WTC11 (cell line): ENCODE measurements around the gene CENPS. TPM values are rescaled to one million over a fixed set of nuclear protein-coding genes. Genes with fewer than 3 reads are reported as not detected.

Experiments
- ATAC-seq: fragments of 200-7000 bp; cut with Tn5 transposase; 2 replicates; pipeline ENCODE4 v1.10.0; 2021; ENCODE audit warnings: mild to moderate bottlenecking, moderate library complexity
- CTCF ChIA-PET: fragments of 300-600 bp; sonication (Branson Sonifier 250); formaldehyde crosslinking; loops from one replicate; lab custom pipeline; 2021; ENCODE audit warnings: antibody characterized with exemption; lab: Charles Lee
- POLR2A ChIA-PET: fragments of 350-600 bp; sonication (Branson Sonifier 250); formaldehyde crosslinking; loops from one replicate; lab custom pipeline; 2021; ENCODE audit warnings: antibody characterized with exemption; lab: Charles Lee
- DNase-seq: peaks from one replicate; pipeline ENCODE4 v3.0.0; 2021; ENCODE audit warnings: low spot score
- H3K27ac Mint-ChIP-seq: 2 replicates; pipeline ENCODE4 v1.8.0; 2021; ENCODE audit warnings: mixed read lengths
- H3K27me3 Mint-ChIP-seq: 2 replicates; pipeline ENCODE4 v1.8.0; 2021; ENCODE audit warnings: low read depth, mild to moderate bottlenecking, moderate library complexity, mixed read lengths
- H3K36me3 Mint-ChIP-seq: 2 replicates; pipeline ENCODE4 v1.8.0; 2021; ENCODE audit warnings: mixed read lengths
- H3K4me1 Mint-ChIP-seq: 2 replicates; pipeline ENCODE4 v1.8.0; 2022; ENCODE audit warnings: mixed read lengths
- H3K4me3 Mint-ChIP-seq: 2 replicates; pipeline ENCODE4 v1.8.0; 2021; ENCODE audit warnings: mild to moderate bottlenecking, moderate library complexity, mixed read lengths
- H3K9me3 Mint-ChIP-seq: 2 replicates; pipeline ENCODE4 v1.8.0; 2021; ENCODE audit warnings: mixed read lengths
- ATF6 ChIP-seq: sonication (generic); formaldehyde crosslinking; IDR thresholded peaks from 2 replicates; pipeline ENCODE4 v1.8.1; 2023; ENCODE audit warnings: mild to moderate bottlenecking, missing genetic modification reagents
- CREB1 ChIP-seq: sonication (generic); formaldehyde crosslinking; IDR thresholded peaks from 2 replicates; pipeline ENCODE4 v1.8.0; 2023; ENCODE audit warnings: mild to moderate bottlenecking, missing genetic modification reagents
- ESRRA ChIP-seq: sonication (generic); formaldehyde crosslinking; IDR thresholded peaks from 2 replicates; pipeline ENCODE4 v1.8.1; 2022; ENCODE audit warnings: mild to moderate bottlenecking, missing genetic modification reagents, borderline replicate concordance
- FOXJ3 ChIP-seq: sonication (generic); formaldehyde crosslinking; IDR thresholded peaks from 2 replicates; pipeline ENCODE4 v1.9.0; 2021; ENCODE audit warnings: missing genetic modification reagents, mild to moderate bottlenecking, borderline replicate concordance
- GTF2I ChIP-seq: fragments of 250-450 bp; sonication (Bioruptor Pico); conservative IDR thresholded peaks from 2 replicates; pipeline ENCODE4 v1.4.0; 2021; ENCODE audit warnings: mild to moderate bottlenecking
- HMGXB4 ChIP-seq: sonication (generic); formaldehyde crosslinking; IDR thresholded peaks from 2 replicates; pipeline ENCODE4 v1.8.1; 2023; ENCODE audit warnings: mild to moderate bottlenecking, moderate library complexity, missing genetic modification reagents
- JAZF1 ChIP-seq: fragments of 250-450 bp; sonication (Bioruptor Pico); IDR thresholded peaks from 2 replicates; pipeline ENCODE4 v1.9.0; 2021; ENCODE audit warnings: moderate library complexity, mild to moderate bottlenecking, inconsistent platforms
- KAT7 ChIP-seq: sonication (generic); formaldehyde crosslinking; IDR thresholded peaks from 2 replicates; pipeline ENCODE4 v1.8.1; 2023; ENCODE audit warnings: missing genetic modification reagents, mild to moderate bottlenecking, borderline replicate concordance
- MXD4 ChIP-seq: fragments of 250-450 bp; sonication (Bioruptor Pico); IDR thresholded peaks from 2 replicates; pipeline ENCODE4 v1.8.0; 2021; ENCODE audit warnings: mild to moderate bottlenecking, moderate library complexity, borderline replicate concordance
- NR1H2 ChIP-seq: sonication (generic); formaldehyde crosslinking; IDR thresholded peaks from 2 replicates; pipeline ENCODE4 v1.9.0; 2021; ENCODE audit warnings: mild to moderate bottlenecking, moderate library complexity, missing genetic modification reagents
- NR3C1 ChIP-seq: sonication (generic); formaldehyde crosslinking; conservative IDR thresholded peaks from 2 replicates; pipeline ENCODE4 v1.8.1; 2023; ENCODE audit warnings: low read depth, mild to moderate bottlenecking, missing genetic modification reagents
- PREB ChIP-seq: sonication (generic); formaldehyde crosslinking; IDR thresholded peaks from 2 replicates; pipeline ENCODE4 v1.8.1; 2022; ENCODE audit warnings: mild to moderate bottlenecking, missing genetic modification reagents, moderate library complexity, borderline replicate concordance
- TEAD1 ChIP-seq: sonication (generic); formaldehyde crosslinking; IDR thresholded peaks from 2 replicates; pipeline ENCODE4 v1.8.0; 2022; ENCODE audit warnings: mild to moderate bottlenecking, missing genetic modification reagents
- ZBTB43 ChIP-seq: sonication (generic); formaldehyde crosslinking; IDR thresholded peaks from 2 replicates; pipeline ENCODE4 v1.8.1; 2023; ENCODE audit warnings: mild to moderate bottlenecking, missing genetic modification reagents
- ZNF219 ChIP-seq: sonication (generic); formaldehyde crosslinking; IDR thresholded peaks from 2 replicates; pipeline ENCODE4 v1.8.0; 2023; ENCODE audit warnings: missing genetic modification reagents, mild to moderate bottlenecking, borderline replicate concordance
- ZNF232 ChIP-seq: sonication (generic); formaldehyde crosslinking; IDR thresholded peaks from 2 replicates; pipeline ENCODE4 v1.8.0; 2022; ENCODE audit warnings: mild to moderate bottlenecking, missing genetic modification reagents
- ZNF263 ChIP-seq: sonication (generic); formaldehyde crosslinking; IDR thresholded peaks from 2 replicates; pipeline ENCODE4 v1.8.1; 2022; ENCODE audit warnings: low read depth, mild to moderate bottlenecking, moderate library complexity, missing genetic modification reagents
- ZNF281 ChIP-seq: sonication (generic); formaldehyde crosslinking; IDR thresholded peaks from 2 replicates; pipeline ENCODE4 v1.8.0; 2023; ENCODE audit warnings: mild to moderate bottlenecking, missing genetic modification reagents
- ZNF396 ChIP-seq: fragments of 250-450 bp; sonication (Bioruptor Pico); IDR thresholded peaks from 2 replicates; pipeline ENCODE4 v1.8.0; 2021; ENCODE audit warnings: mild to moderate bottlenecking, moderate library complexity, borderline replicate concordance
- ZNF532 ChIP-seq: fragments of 250-450 bp; sonication (Bioruptor Pico); IDR thresholded peaks from 2 replicates; pipeline ENCODE4 v1.9.0; 2021; ENCODE audit warnings: mild to moderate bottlenecking, borderline replicate concordance
- total RNA-seq: library from RNA; stranded (reverse); gene quantifications from 3 replicates; pipeline ENCODE4 v1.2.3, GENCODE V29; 2021

Gene CENPS
- total RNA-seq, 1 experiment from 2014 or later, result 13.8 TPM

GRCh38 chr1:10424651-10425050 lies 5.6 kb upstream of the CENPS start:
- CTCF ChIA-PET, result interaction anchor here (1.1 to 1.4 kb wide), 2 partner anchors 9 to 25 kb away, joined by 3 to 4 read pairs; no protein-coding TSS in a partner anchor
- H3K4me1 Mint-ChIP-seq, result peaks cover 5% of the 10 kb centered on the region; the same call in 1 of the 2 replicates
- H3K9me3 Mint-ChIP-seq, result no peaks in the 10 kb centered on the region
- H3K36me3 Mint-ChIP-seq, result peaks cover 17% of the 10 kb centered on the region
- no peak for ATAC-seq
- no peak overlapping the region for H3K4me3 Mint-ChIP-seq
- POLR2A ChIA-PET, result no interaction called here
- TF ChIP-seq ZBTB43 (no peak), PREB (CRISPR knock-in tag) (no peak), ESRRA (CRISPR knock-in tag) (no peak), KAT7 (CRISPR knock-in tag) (no peak), TEAD1 (CRISPR knock-in tag) (no peak), GTF2I (CRISPR knock-in tag) (no peak), JAZF1 (CRISPR knock-in tag) (no peak), ZNF219 (no peak), ZNF281 (CRISPR knock-in tag) (no peak), MXD4 (CRISPR knock-in tag) (no peak), NR1H2 (no peak), ZNF263 (CRISPR knock-in tag) (no peak), FOXJ3 (CRISPR knock-in tag) (no peak), CREB1 (CRISPR knock-in tag) (no peak), NR3C1 (CRISPR knock-in tag) (no peak), HMGXB4 (CRISPR knock-in tag) (no peak), ZNF232 (CRISPR knock-in tag) (no peak), ATF6 (no peak), ZNF396 (CRISPR knock-in tag) (no peak), ZNF532 (no peak)
- H3K27me3 Mint-ChIP-seq, result no peaks in the 10 kb centered on the region
- no peak overlapping the region for H3K27ac Mint-ChIP-seq
- DNase-seq, result no peak
